OCI-M2 (cell line): Measurements from ENCODE around the gene CEP152.
"Not testable (repeated sequence)": the region's sequence is repeated elsewhere in the genome, so short reads cannot be mapped to it uniquely, and the experiment has no call there.

Experiments used
- DNase-seq: peaks from one replicate; lab custom pipeline; 2025; ENCODE audit not compliant: unreplicated experiment; lab: John Stamatoyannopoulos, UW

The CEP152 gene

DNA sequence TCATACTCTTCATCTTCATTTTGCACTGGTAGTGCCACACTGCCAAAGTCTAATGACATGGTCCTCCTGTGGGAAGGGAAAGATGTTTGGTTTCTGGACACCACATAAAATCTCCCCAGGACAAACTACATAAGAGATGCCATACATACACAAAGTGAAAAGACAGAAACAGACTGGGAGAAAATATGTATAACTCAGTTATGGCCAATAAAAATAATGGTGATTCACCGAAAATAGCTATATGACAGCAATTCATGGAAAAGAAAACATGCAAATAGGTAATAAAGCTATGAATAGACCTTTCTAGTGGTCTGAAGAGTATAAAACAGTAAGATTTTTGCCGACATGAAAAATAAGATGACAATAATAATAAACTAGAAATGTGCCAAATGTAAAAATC is 5.3 kb downstream of the CEP152 start:
- DNase-seq, result no peak

DNA sequence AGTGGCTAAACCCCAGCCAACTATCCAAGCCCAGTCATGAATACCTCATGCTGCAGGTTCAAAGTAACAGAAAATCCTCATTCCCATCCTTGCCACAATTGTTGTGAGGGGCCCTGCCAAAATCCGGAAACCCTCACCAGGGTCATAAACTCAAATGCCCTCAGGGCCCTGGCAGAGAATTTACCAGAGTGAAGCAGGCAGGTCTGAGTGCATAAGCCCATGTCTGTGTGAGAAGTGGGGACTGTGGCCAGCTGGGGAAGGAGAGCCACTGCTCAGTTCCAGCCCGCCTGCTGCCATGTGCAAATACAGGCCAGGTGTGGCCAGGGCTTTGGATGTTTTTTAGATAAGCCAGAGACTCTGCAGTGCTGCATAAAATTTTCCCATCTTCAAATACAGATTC is 7.0 kb downstream of the CEP152 start:
- no peak for DNase-seq

DNA sequence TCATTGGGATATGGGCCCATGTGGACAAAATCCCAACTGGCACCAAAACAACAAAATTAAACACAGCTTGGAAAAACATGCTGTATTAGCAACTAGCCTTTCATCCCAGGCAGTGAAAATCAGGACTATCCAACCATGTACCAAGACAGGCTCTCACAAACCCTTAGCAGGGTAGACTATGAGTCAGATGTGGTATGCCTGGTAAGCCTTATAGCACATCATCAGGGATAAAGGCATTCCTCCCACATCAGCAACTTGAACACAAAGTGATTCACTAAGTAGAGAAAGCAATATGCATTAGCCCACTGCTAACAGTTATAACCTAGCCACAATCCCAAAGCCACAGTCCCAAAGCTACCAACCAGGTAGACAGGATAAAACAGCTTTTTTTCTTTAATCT is 8.0 kb downstream of the CEP152 start:
- no peak for DNase-seq

DNA sequence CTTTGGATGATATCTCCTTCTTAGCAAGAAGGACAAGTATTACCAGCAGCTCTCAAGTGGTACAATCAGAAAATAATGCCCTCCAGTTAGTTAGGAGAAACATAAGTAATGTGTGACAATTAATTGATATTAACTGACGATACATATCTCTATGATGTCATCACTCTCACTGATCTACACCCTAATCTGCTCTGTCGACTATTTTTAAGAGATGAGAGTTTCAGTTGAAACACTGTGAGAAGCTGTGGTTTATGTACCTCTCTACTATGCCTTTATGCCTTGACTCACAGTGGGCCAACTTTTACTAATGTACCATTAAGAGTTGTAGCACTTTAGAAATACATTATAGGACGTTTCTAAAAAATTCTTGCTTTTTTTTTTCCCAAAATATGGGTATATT is 8.6 kb downstream of the CEP152 start:
- DNase-seq, result no peak

DNA sequence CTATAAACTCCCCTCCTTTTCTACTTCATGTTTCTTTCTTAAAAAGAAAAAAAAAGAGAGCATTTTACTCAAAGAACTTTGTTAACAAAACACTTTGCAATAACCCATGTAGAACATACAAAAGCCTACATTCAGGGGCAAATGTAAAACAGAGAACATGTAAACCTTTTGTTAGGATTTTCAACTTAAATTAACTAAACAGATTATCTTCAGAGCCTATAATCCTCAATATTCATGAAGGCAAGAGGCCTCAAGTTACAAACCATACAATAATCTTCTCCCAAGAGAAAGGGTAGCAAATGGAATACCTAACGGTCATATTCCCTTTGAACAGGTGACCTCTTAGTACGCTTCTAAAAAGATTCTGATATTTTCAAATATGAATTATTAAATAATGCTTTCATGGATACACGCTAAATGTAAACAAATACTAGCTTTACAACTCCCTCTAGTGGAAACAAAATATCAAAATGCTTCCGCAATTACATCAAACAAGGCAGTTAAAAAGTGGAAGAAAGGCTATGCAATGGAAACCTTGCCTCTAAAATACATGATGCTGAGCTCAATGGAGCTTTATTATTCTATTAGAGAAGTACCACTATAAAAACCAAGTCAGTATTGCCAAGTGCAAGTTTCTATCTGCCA is 9.9 kb downstream of the CEP152 start:
- DNase-seq, result no peak

DNA sequence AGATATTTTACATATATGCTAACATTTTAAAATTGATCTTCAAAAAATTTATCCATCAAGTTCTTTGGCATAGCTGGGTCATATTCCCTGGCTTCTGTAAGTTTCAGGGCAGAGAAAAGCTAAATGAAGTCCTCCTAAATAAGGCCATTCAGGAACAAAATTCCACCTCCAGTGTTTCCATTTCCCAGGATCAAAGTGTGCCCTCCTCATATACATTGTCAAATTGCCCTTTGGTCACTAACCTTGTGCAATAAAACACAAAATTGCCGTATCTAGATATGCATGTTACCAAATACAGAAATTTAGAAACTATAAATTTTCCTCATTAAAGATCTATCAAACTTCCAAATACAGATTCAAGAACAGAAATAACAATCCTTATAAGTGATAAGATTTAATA is 10.6 kb downstream of the CEP152 start:
- no peak for DNase-seq

DNA sequence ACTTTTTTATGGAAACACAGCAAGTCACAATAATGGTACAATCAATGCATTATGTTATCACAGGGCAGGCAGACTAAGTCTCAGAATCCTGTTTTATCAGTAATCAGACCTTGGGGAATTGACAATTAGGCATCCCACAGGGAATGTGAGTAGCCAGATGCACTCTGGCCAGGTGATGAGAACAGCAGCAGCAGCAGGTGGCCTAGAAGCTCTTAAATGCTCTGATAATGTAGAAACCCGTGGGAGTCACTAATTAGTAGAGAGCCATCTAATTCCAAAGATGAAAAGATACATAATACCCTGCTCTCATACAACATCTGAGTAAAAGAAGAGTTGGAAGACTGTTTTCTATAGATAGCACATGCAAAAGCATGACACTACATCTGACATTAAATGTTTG is 12.6 kb downstream of the CEP152 start:
- DNase-seq, result no peak

DNA sequence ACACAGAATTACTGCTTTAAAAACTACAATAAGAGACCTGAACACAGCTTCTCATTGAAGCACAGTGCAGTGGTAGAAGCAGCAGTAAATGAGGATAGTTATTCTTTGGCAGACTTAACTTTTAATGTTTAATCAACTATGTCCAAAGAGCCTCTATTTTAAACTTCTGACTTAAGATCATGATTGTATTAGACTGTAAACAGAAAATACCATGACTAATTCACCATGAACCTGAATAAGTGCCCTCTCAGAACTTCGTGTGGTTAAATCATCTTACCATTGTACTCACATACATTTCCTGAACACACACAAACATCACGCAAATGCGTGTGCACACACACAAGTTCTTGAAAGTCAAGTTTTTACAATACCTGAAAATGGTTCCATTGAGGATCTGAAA is 13.9 kb downstream of the CEP152 start:
- no peak for DNase-seq

DNA sequence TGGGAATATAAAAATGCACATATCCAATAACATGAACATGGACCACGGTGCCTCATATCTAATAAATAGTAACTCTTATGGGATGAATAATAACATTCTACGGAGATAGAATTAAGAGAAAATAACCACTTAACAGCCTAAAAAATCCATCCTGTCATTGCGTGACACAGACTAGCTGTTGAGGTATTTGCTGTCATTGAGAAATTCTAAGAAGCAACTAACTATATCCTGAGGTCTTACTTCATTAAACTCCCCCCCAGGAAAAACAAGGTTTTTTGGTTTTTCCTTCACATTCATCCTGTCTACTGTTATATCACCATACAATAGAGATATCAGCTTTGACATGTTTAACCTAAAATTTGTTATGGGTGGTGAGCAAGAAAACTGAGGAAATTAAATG is 14.3 kb downstream of the CEP152 start:
- no peak for DNase-seq

DNA sequence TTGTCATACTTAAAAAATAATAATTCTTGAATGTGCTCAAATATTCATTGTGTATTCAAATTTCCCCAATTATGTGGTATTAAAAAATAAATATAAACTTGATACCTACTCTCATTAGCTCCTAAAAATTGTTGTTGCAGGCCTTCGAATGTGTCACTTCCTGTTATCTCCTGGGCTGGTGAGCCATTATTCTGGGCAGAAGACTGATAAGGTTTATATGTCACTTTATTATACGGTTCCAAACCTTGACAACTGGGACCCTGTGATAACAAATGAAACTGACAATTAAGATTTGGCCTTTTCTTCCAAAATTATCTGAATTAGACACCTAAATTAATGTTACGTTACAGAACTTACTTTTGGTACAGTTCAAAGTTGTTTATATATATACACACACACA is 15.0 kb downstream of the CEP152 start:
- no peak for DNase-seq

DNA sequence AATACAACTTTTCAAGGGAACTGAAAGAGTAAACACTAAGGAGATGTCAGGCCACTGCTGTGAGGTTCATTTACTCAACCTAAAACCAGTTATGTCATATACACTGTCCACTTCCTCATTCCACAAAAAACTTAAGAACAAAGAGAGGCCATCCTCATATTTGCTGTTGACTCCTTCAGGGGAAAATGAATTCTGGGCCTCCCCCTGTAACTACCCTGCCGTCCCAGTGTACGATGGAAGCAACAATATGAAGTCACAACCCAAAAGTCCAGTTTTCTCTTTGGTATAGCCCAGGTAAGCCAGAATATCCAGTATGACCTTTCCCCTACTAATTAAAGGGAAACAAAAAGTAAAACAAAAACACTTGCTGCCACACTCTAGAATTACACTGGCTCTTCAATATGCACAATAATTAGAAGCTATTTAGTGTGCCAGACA is 16.2 kb downstream of the CEP152 start:
- DNase-seq, result no peak

DNA sequence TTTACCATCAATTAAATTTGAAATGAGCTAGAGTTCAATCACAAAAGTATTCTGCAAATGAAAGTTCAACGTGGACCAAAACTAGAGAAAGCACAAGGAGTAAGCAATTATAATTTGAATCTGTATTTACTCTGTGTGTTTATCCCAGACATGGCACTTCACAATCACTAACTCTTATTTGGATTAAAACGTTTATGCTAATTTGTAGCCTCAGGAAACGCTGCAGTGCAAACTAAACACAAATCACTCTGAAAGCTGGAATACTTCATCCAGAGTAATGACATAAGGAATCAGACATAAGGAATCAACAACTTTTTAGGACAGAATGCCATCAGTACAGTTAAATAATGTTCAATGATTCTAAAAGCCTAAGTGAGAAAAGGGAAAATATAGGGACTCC is 18.5 kb downstream of the CEP152 start:
- no peak for DNase-seq

DNA sequence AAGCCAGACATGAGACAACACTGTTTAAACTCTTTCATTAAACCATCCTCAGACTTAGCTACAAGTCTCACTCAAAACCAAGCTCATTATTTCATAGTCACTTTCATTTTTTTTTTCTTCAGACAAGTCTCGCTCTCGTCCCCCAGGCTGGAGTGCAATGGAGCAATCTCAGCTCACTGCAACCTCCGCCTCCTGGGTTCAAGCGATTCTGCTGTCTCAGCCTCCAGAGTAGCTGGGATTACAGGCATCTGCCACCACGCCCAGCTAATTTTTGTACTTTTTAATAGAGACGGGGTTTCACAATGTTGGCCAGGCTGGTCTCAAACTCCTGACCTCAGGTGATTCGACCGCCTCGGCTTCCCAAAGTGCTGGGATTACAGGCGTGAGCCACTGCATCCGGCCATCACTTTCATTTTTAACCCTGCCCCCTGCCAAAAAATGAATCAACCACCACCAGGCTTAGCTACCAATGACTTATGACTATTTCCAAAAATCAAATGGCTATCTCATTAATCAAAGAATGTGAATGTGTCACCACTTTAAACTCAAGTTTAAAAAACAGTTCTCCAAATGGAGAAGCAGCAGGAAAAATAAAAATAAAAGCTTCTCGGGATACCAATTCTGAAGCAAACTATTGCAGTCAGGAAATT is 20.3 kb downstream of the CEP152 start:
- DNase-seq, result not testable (repeated sequence)

DNA sequence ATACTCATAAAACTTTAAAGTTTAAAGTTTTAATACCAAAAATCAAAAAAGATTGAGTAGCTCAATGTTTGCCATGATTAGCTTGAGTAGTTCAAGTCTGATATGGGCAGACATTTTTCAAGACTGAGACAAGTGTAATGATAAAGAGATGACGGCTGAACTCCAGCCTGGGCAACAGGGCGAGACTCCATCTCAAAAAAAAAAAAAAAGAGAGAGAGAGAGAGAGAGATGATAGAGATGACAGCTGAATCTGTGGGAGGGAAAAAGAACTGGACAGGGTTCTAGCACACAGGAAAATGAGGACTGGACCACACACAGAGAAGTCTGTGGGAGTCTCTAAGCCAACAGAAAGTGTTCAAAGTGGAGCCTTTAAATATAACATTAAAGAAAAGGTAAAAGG is 25.2 kb downstream of the CEP152 start:
- DNase-seq, result no peak

DNA sequence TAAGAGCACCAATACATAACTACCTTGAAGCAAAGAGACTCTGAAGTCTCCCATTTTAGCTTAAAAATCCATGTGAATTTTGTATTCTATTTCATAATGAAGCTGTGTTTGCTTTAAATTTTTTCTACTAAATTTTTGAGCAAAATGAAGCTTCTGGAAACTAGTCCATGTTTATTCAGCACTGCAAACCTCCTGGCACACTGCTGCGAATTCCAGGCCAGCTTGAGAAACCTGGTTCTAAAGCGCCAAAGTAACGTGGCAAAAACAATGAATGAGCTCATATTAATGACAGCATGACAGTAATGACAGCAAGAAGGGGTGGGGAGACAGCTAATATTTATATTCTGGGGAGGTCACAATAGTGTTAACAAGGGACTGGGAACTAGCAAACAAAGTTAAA is 25.7 kb downstream of the CEP152 start:
- no peak for DNase-seq

DNA sequence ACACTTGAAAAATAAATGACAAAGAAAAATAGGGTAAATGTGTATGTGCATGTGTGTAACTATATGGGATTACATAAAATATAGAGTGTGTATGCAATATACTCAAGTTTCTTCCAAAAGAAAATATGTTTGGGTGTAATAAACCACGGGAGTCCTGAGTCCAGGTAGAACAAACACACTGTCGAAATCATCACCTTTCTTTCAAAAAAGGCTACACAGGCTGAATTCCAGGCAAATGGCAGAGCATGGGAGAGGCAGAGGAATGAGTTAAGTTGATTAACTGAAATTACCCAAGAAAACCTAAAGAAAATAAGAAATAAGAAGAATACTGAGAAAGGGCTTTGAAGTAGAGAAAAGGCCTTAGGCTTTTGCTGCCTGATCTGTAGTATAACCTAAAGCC is 26.1 kb downstream of the CEP152 start:
- DNase-seq, result no peak

DNA sequence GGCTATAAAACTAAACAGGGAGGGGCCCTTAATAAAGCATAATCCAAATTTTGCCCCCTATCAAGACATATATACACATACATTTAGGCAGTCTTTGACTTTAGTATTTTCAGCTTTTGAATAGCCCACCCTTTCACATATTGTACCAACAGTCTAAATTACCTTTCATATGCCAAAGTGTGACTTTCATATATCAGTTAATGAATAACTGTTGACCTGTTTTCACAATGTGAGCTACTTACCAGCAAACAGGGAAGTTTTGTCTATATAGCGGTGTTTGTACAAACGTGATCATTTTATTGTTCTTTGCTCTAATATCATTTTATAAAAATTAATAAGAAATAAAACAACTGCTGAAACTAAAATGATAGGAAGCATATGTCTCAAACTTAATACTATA is 28.0 kb downstream of the CEP152 start:
- no peak for DNase-seq

DNA sequence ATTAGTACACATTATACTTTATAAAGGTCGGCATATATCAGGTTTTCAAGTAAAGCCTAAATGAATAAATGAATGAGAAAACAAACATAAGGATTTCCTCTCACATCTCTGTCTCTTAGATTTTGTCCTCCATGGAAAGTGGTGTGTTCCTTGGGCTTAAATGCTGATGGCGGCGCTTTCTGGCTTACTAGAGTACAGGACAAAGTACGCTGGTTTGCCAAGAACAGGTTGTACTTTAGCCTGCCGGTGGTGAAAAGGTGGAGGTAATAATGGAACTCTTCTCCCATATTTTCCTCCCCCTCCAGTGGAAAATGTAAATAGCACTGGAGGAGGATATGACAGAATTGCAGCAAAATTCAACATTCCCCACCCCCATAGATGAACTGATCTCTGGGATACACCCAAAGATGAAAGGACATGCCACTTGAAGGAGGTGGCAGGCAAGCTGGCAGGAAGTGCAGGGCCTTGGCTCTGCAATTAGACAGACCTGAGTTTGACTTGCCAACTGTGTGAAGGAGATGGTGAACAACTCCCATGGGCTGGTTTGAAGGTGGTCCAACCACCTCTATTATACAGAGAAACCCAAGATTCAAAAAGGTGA is 29.3 kb downstream of the CEP152 start:
- no peak for DNase-seq

DNA sequence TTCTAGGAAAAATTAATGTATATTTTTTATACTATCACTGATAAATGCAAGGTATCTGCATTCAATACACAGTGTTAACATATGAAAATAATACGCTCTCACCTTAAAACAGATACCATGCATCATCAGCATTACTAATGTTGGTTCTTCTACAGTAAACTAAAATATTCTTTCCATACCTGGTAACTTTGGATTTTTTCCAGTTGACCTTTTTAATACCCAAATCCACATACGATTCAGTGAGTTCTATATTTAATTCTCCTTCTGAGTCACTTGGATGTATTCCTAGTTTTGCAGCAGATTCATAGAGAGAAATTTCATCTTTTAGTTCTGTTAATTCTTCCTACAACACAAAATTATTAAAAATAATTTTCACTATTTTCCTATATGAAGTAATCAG is 29.9 kb downstream of the CEP152 start:
- DNase-seq, result no peak

DNA sequence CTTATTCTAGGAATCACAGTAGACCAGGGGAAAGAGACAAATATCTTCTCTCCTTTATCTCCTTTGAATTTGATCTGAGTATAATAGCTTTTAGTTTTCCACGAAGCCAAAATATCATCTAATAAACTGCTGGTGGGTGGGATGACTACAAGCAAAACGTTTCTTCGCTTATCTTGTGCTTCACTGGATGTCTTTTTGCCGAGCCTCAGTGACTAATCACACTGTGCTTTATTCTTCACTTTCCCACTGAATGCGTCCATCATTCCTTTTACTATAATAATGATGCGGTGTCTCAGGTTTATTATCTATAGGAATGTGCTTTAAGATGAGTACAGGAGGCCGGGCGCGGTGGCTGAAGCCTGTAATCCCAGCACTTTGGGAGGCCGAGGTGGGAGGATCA is 32.5 kb downstream of the CEP152 start:
- DNase-seq, result no peak

DNA sequence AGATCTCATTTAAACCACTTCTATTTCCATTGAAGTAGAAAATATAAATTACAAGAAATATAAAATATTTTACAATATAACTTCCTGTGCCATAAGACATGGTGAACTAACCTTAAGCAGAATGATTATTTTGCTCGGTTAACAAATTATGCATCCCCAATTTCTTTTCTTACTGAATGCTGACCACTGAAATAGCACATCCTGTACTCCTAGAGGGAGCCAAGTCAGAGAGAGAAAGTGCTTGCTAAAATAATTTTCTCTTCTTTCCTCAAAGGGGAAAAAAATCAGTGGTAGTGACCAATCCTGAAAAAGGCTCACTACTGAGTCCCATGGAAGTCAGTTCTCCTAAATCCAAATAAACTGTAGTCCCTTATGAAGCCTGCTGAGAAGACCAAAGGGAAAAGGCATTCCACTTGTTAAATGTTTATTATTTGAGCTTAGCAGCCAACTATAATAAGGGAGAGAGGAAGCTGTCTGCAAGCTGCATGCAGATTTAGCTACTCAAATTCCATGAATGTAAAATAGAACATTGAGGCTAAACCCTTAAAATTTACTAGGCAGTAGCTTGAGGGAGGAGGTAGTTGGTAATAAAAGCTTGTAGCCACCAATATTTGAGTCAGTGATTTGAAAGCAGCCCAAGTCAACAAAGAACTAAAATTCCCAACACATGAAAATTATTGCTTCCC is 33.1 kb downstream of the CEP152 start:
- DNase-seq, result no peak

DNA sequence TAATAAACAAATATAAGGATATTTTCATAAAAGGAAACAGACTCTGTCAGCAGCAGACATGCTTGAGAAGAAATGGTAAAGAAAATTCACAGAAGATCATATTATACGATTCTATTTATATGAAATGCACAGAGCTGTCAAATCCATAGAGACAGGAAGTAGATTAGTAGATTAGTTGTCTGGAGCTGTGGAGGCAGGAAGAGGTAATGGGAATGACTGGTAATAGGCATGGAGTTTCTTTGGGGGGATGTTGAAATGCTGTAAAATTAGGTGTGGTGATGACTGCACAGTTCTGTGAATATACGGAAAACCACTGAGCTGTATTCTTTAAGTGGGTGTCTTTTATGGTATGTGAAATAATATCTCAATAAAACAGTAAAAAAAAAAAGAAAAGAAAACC is 35.3 kb downstream of the CEP152 start:
- DNase-seq, result no peak
